Activated T-helper 1 cell treated with anti-CD3 and anti-CD28 coated beads, Interleukin-12 subunit alpha, Interleukin-12 subunit beta, Interleukin-2, Interleukin-4 antibody, amounts not matched to agents 30 ng/mL and 10 ng/mL and 1 ng/mL, durations not matched to agents 14 hours and 24 hours and 36 hours (primary cell): ENCODE results near the gene GJA3. TPM values are rescaled to one million over a fixed set of nuclear protein-coding genes. Genes with fewer than 3 reads are reported as not detected.

Experiments used
- DNase-seq: peaks from one replicate; pipeline ENCODE4 v3.0.0; 2021; ENCODE audit warnings: low spot score
- H3K27ac Mint-ChIP-seq: one replicate; pipeline ENCODE4 v1.8.0; 2021; ENCODE audit warnings: mild to moderate bottlenecking, mixed read lengths
- H3K27me3 Mint-ChIP-seq: one replicate; pipeline ENCODE4 v1.8.0; 2022; ENCODE audit warnings: mild to moderate bottlenecking, moderate library complexity, mixed read lengths; ENCODE audit not compliant: insufficient read depth
- H3K36me3 Mint-ChIP-seq: one replicate; pipeline ENCODE4 v1.8.0; 2021; ENCODE audit warnings: low read depth, mixed read lengths
- H3K4me1 Mint-ChIP-seq: one replicate; pipeline ENCODE4 v1.8.0; 2021; ENCODE audit warnings: low read depth, mixed read lengths
- H3K4me3 Mint-ChIP-seq: one replicate; pipeline ENCODE4 v1.8.0; 2021; ENCODE audit warnings: mild to moderate bottlenecking, moderate library complexity, mixed read lengths
- H3K9me3 Mint-ChIP-seq: one replicate; pipeline ENCODE4 v1.8.0; 2021; ENCODE audit warnings: mixed read lengths
- intact Hi-C: fragments of 100-400 bp; cut with micrococcal nuclease; formaldehyde crosslinking; loops from one replicate; pipeline ENCODE4 v1.15.1; 2024
- total RNA-seq: library from RNA; stranded (reverse); gene quantifications from 2 replicates; pipeline ENCODE4 v1.2.3, GENCODE V29; 2022

Gene GJA3
- total RNA-seq, 1 donor from 2014 or later = not detected

DNA sequence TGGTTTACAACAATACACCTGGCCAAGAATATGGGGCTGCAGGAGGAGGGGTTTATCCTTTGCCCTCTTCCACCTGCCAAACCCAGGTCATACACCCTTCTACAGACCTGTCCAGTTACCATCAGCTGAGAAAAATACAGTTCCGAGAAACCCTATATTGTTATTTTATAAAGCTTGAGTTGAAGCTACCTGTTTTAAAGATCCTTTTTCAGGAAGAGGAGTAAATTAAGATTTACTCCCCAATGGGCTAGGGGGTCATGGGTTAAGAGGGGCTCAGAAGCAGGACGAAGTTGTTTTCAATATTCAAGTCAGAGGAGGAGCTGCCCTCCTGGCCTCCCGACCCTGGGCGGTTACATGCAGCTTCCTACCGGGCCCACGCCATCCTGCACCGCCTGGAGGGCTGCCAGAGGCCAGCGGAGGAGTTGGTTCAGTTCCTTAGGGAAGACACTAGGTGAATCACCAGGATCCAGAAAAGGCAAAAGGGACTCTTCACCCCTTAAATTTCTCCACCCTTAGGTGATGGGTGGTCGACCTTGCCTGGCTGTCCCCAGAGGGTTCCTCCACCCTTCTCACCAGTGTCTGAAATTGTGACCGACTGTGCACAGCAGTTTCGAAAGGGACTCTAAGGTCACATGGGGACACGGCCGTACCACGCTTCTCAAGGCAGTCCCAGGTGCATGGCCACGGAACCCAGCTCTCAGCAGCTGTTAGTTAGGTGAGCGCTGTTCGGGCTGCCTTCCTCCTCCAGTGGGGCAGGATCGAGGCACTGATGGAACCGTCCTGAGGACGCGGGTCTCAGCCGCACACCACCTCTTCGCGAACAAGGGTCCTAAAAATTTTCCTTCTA, 30.7 kb upstream of the GJA3 start:
- Mint-ChIP-seq H3K36me3 (peaks cover 2% of the 10 kb centered on the region), H3K27me3 (peaks cover 52% of the 10 kb centered on the region), H3K27ac (no peak overlapping the region), H3K4me1 (peaks cover 16% of the 10 kb centered on the region), H3K9me3 (no peaks in the 10 kb centered on the region), H3K4me3 (peak overlapping the region; percentile 69)
- no peak for DNase-seq
- intact Hi-C loops = no loop called here

DNA sequence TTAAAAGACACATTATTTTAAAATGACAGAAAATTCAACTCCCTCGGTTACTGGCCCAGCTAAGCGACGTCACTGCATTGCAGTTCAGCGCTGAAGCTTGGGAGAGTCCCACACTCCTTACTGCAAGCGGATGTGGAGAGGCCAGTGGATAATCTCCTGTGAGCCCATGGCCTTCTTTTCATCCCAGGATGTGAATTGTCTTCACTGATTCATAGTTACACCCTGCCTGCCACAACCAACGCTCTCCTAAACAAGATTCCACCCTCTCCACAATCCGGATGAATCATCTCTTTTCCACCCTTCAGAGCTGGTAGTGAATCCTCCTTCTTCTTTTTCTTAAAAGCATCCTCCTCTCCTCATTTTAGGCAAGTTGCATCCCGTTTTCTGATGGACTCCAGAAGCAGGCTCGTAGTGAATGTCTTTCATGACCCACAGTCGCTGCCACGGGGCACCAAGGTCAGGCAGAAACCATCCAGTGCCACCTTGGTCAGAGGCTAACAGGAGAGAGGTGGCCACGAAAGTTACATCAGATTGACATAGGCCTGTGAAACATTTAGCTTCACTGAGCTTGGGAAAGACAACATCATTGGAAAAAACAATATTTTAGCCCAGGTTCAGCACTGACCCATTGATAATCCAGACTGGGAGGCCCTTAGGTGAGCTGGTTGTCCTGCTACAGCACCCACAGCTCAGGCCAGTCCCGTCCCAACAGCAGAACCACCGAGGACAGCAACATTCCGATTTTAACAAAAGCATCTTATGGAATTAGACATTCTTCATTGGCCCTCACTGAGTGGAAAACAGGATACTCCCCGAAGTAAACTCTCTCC, 29.8 kb upstream of the GJA3 start:
- intact Hi-C loops = no loop called here

GRCh38 chr13:20190076-20190475, 29.2 kb upstream of the GJA3 start:
- H3K27me3 Mint-ChIP-seq = peaks cover 39% of the 10 kb centered on the region
- no peaks in the 10 kb centered on the region for H3K9me3 Mint-ChIP-seq
- no peak overlapping the region for H3K27ac Mint-ChIP-seq
- no peak for DNase-seq
- H3K4me1 Mint-ChIP-seq = peaks cover 15% of the 10 kb centered on the region
- intact Hi-C loops = no loop called here
- H3K4me3 Mint-ChIP-seq = no peak overlapping the region
- H3K36me3 Mint-ChIP-seq = peaks cover 2% of the 10 kb centered on the region

More for the DNA sequence above, 29.8 kb upstream of the GJA3 start:
- H3K27ac Mint-ChIP-seq = no peak overlapping the region
- peaks cover 2% of the 10 kb centered on the region for H3K36me3 Mint-ChIP-seq
- no peak for DNase-seq
- H3K4me3 Mint-ChIP-seq = no peak overlapping the region
- peaks cover 45% of the 10 kb centered on the region for H3K27me3 Mint-ChIP-seq
- H3K4me1 Mint-ChIP-seq = peaks cover 16% of the 10 kb centered on the region
- H3K9me3 Mint-ChIP-seq = no peaks in the 10 kb centered on the region

DNA sequence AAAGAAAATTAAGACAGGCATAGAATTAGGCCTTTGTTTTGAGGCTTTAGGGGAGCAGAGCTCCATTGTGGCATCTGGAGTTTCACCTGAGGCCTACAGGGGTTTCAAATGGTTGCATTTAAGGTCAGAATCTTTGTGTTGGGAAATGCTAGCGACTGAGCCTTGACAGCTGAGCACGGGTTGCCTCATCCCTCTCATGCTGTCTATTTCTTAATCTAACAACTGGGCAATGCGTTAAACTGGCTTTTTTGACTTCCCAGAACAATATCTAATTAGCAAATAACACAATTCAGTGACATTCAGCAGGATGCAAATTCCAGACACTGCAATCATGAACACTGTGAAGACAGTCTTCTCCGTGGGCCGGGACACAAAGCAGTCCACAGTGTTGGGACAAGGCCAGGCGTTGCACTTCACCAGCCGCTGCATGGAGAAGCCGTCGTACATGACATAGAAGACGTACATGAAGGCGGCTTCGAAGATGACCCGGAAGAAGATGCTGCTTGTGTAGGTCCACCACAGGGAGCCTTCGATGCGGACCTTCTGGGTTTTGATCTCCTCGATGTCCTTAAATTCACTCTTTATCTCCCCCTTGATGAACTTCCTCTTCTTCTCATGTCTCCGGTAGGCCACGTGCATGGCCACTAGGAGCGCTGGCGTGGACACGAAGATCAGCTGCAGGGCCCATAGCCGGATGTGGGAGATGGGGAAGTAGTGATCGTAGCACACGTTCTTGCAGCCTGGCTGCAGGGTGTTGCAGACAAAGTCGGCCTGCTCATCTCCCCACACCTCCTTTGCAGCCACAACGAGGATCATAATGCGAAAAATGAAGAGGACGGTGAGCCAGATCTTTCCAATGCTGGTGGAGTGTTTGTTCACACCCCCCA, 28.1 kb upstream of the GJA3 start:
- intact Hi-C loops = no loop called here
- DNase-seq = no peak
- no peak overlapping the region for H3K27ac Mint-ChIP-seq
- H3K27me3 Mint-ChIP-seq = peaks cover 29% of the 10 kb centered on the region
- no peak overlapping the region for H3K4me3 Mint-ChIP-seq
- no peaks in the 10 kb centered on the region for H3K9me3 Mint-ChIP-seq
- H3K36me3 Mint-ChIP-seq = peaks cover 2% of the 10 kb centered on the region
- peaks cover 3% of the 10 kb centered on the region for H3K4me1 Mint-ChIP-seq

- Mint-ChIP-seq H3K4me1 (no peaks in the 10 kb centered on the region), H3K36me3 (peaks cover 2% of the 10 kb centered on the region), H3K9me3 (no peaks in the 10 kb centered on the region), H3K27me3 (peaks cover 22% of the 10 kb centered on the region), H3K4me3 (no peak overlapping the region), H3K27ac (no peak overlapping the region)
- intact Hi-C loops = no loop called here
- no peak for DNase-seq
These were observed 25.9 kb upstream of the GJA3 start for GRCh38 chr13:20186771-20187170.

DNA sequence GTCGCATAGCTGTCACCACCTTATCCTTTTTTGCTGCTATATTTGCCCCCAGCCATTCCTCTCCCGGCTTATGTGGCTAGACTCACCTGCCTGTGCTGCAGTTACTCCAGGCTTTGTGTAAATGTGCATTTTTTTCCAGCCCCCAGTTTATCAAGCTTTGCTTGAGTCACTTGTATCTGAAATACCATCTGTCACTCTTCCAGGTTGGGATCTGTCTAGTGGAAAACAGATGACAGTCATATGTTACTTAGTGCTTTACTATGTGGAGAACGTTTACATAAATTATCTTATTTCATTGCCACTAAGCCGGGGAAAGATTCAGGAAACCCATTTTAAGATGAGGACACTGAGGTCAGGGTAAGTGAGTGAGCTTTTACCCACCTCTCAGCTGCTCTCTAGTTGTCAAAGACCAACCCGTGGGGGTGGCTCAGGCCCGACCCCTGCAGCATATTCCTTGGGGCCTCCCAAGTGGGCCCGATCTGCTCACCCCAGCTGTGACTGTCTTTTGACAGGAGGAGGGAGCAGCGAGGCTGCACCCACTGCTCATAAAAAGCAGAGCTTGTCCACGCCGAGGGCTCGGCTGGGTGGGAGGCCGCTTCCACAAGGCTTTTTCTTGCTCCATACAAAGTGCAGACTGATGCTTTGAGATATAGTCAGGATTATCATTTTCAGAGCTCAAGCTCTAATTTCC, 24.7 kb upstream of the GJA3 start:
- no peak overlapping the region for H3K27ac Mint-ChIP-seq
- intact Hi-C loops = no loop called here
- no peak for DNase-seq
- H3K9me3 Mint-ChIP-seq = no peaks in the 10 kb centered on the region
- peaks cover 13% of the 10 kb centered on the region for H3K27me3 Mint-ChIP-seq
- H3K4me1 Mint-ChIP-seq = no peaks in the 10 kb centered on the region
- H3K4me3 Mint-ChIP-seq = no peak overlapping the region
- no peaks in the 10 kb centered on the region for H3K36me3 Mint-ChIP-seq

GRCh38 chr13:20182231-20182846, 21.5 kb upstream of the GJA3 start:
- Mint-ChIP-seq H3K27ac (no peak overlapping the region), H3K9me3 (no peaks in the 10 kb centered on the region), H3K4me1 (no peaks in the 10 kb centered on the region), H3K36me3 (no peaks in the 10 kb centered on the region), H3K4me3 (no peak overlapping the region), H3K27me3 (peaks cover 25% of the 10 kb centered on the region)
- intact Hi-C loops = loop anchor here (1.0 to 5.0 kb wide), 4 partner anchors 14 to 742 kb away; no protein-coding TSS in a partner anchor
- DNase-seq = no peak

DNA sequence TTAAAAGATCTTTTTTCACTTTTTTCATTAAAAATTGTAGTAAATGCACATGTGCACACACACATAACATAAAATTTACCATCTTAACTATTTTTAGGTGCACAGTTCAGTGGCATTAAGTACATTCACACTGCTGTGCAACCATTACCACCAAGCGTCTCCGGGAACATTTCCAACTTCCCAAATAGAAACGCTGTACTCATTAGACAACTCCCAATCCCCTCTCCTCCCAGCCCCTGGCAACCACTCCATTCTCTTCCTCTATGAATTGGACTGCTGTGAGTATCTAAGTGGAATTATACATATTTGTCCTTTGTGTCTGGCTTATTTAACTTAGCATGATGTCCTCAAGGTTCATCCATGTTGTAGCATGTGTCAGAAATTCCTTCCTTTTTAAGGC, 20.3 kb upstream of the GJA3 start:
- Mint-ChIP-seq H3K9me3 (no peaks in the 10 kb centered on the region), H3K4me3 (no peak overlapping the region), H3K4me1 (no peaks in the 10 kb centered on the region), H3K27me3 (peaks cover 34% of the 10 kb centered on the region), H3K27ac (no peak overlapping the region), H3K36me3 (no peaks in the 10 kb centered on the region)
- no peak for DNase-seq
- intact Hi-C loops = loop anchor here (5.0 kb wide), 1 partner anchor 646 kb away; no protein-coding TSS in a partner anchor

DNA sequence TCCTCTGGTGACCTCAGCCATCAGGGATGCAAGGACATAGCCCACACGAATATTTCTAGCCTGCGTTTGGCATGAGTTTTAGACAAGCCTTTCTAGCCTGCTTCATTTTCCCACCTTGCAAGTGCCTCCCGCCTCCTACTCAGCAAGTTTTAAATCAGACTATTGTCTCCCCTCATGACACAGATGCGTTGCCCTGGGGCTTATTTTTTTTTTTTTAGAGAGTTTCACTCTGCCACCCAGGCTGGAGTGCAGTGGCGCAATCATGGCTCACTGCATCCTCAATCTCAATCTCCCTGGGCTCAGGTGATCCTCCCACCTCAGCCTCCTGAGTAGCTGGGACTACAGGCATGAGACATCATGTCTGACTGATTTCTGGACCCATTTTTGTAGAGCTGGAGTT, 17.3 kb upstream of the GJA3 start:
- Mint-ChIP-seq H3K4me3 (no peak overlapping the region), H3K27ac (no peak overlapping the region), H3K36me3 (no peaks in the 10 kb centered on the region), H3K4me1 (peaks cover 7% of the 10 kb centered on the region), H3K27me3 (peaks cover 52% of the 10 kb centered on the region), H3K9me3 (no peaks in the 10 kb centered on the region)
- intact Hi-C loops = no loop called here
- no peak for DNase-seq

- Mint-ChIP-seq H3K4me1 (peaks cover 7% of the 10 kb centered on the region), H3K36me3 (no peaks in the 10 kb centered on the region), H3K27me3 (peaks cover 50% of the 10 kb centered on the region), H3K27ac (no peak overlapping the region), H3K4me3 (no peak overlapping the region), H3K9me3 (no peaks in the 10 kb centered on the region)
- no peak for DNase-seq
- intact Hi-C loops = no loop called here
These were observed 16.4 kb upstream of the GJA3 start for GRCh38 chr13:20177049-20177831.

GRCh38 chr13:20175907-20176652, 15.2 kb upstream of the GJA3 start:
- intact Hi-C loops = no loop called here
- no peak for DNase-seq
- H3K9me3 Mint-ChIP-seq = no peaks in the 10 kb centered on the region
- H3K27me3 Mint-ChIP-seq = peaks cover 50% of the 10 kb centered on the region
- peaks cover 7% of the 10 kb centered on the region for H3K4me1 Mint-ChIP-seq
- no peaks in the 10 kb centered on the region for H3K36me3 Mint-ChIP-seq
- no peak overlapping the region for H3K27ac Mint-ChIP-seq
- no peak overlapping the region for H3K4me3 Mint-ChIP-seq
